SKM-1 treated with dmso at 0.1 percent for 144 hours (cell line): ENCODE data around the gene YJEFN3.
A peak's percentile ranks its signal among the peaks of the same experiment; 100 is the strongest.

Experiments
- DNase-seq: peaks from one replicate; lab custom pipeline; 2025; ENCODE audit not compliant: unreplicated experiment; lab: John Stamatoyannopoulos, UW

YJEFN3 gene

GRCh38 chr19:19550972-19551852, 22.5 kb downstream of the YJEFN3 start:
- DNase-seq: no peak

GRCh38 chr19:19551853-19552192, 23.1 kb downstream of the YJEFN3 start:
- no peak for DNase-seq

GRCh38 chr19:19552798-19553197, 24.1 kb downstream of the YJEFN3 start:
- peak; percentile 28 for DNase-seq

- DNase-seq: no peak
These were observed 25.0 kb downstream of the YJEFN3 start for GRCh38 chr19:19553670-19554069.

- DNase-seq: peak; percentile 58
These were observed 25.6 kb downstream of the YJEFN3 start for GRCh38 chr19:19554074-19555023.

- DNase-seq: no peak
These were observed 29.3 kb downstream of the YJEFN3 start for GRCh38 chr19:19558055-19558454.

- DNase-seq: no peak
These were observed 29.9 kb downstream of the YJEFN3 start for GRCh38 chr19:19558636-19559035.

GRCh38 chr19:19559931-19560330, 31.2 kb downstream of the YJEFN3 start:
- DNase-seq: no peak

GRCh38 chr19:19561946-19562664, 33.4 kb downstream of the YJEFN3 start:
- no peak for DNase-seq

- DNase-seq: no peak
These were observed 34.1 kb downstream of the YJEFN3 start for GRCh38 chr19:19562665-19563347.

- DNase-seq: no peak
These were observed 34.7 kb downstream of the YJEFN3 start for GRCh38 chr19:19563348-19563848.

- no peak for DNase-seq
These were observed 37.6 kb downstream of the YJEFN3 start for GRCh38 chr19:19566306-19566705.

GRCh38 chr19:19567391-19567790, 38.7 kb downstream of the YJEFN3 start:
- no peak for DNase-seq

- no peak for DNase-seq
These were observed 40.4 kb downstream of the YJEFN3 start for GRCh38 chr19:19568802-19569756.

- DNase-seq: no peak
These were observed 41.9 kb downstream of the YJEFN3 start for GRCh38 chr19:19570571-19570970.

- DNase-seq: no peak
These were observed 42.5 kb downstream of the YJEFN3 start for GRCh38 chr19:19571071-19571786.

- no peak for DNase-seq
These were observed 46.7 kb downstream of the YJEFN3 start for GRCh38 chr19:19575411-19575810.

- no peak for DNase-seq
These were observed 49.5 kb downstream of the YJEFN3 start for GRCh38 chr19:19578252-19578651.
